ENCODE measurements around the gene DNAJA2.

The DNAJA2 gene

GRCh38 chr16:46973996-46974324 lies 486 bp upstream of the DNAJA2 start:
- Histone ChIP-seq H3K9ac (ENCODE audit: low read depth, low read length, poor library complexity) (no peak overlapping the region), H3K27ac (replicated peaks; ENCODE audit: low read length) (peak overlapping the region; percentile 98), H3K79me1 (ENCODE audit: low read depth, low read length) (peaks cover 4% of the 10 kb centered on the region), H2AFZ (ENCODE audit: low read length) (peak overlapping the region; percentile 90), H3K4me3 (ENCODE audit: low read length in 2 of 2) (peak overlapping the region; percentile 92 to 96), H2BK15ac (ENCODE audit: low read length) (no peak overlapping the region), H3K18ac (ENCODE audit: low read length) (peak overlapping the region; percentile 98), H3K36me3 (replicated peaks in 1 of 2; ENCODE audit: control insufficient read depth in 2 of 2, insufficient read depth in 2 of 2, low read length in 2 of 2) (peaks cover 7 to 26% of the 10 kb centered on the region in 2 donors), H2BK5ac (ENCODE audit: low read length) (peak overlapping the region; percentile 7), H4K8ac (ENCODE audit: low read depth, low read length) (peak overlapping the region; percentile 92), H3K14ac (ENCODE audit: low read length) (peak overlapping the region; percentile 38), H3K4me2 (ENCODE audit: insufficient read depth, low read length, poor library complexity, severe bottlenecking) (peak overlapping the region; percentile 66), H2BK120ac (ENCODE audit: low read depth, low read length) (no peak overlapping the region), H2BK12ac (ENCODE audit: low read length) (no peak overlapping the region), H3K4me1 (ENCODE audit: control insufficient read depth in 2 of 2, insufficient read depth in 1 of 2, low read depth in 1 of 2, low read length in 2 of 2) (peaks cover 7 to 23% of the 10 kb centered on the region in 2 donors), H3K4ac (ENCODE audit: low read length) (no peak overlapping the region), H4K91ac (ENCODE audit: low read depth, low read length, poor library complexity) (no peak overlapping the region), H2AK5ac (ENCODE audit: low read depth, low read length) (no peak overlapping the region), H3K27me3 (ENCODE audit: control insufficient read depth in 3 of 3, insufficient read depth in 3 of 3, low read depth in 1 of 3, low read length in 3 of 3) (no peaks in the 10 kb centered on the region), H3K9me3 (replicated peaks in 1 of 2; ENCODE audit: control insufficient read depth in 2 of 2, insufficient read depth in 1 of 2, low read depth in 1 of 2, low read length in 2 of 2) (no peaks in the 10 kb centered on the region), H3K23ac (ENCODE audit: low read depth, low read length, poor library complexity) (peak overlapping the region; percentile 98)
- WGBS, 2 donors (ENCODE audit: extremely low coverage in 2 of 2, insufficient read length in 2 of 2, insufficient replicate concordance in 1 of 2) = no CpG with 5 or more reads among the region's 14 CpGs
- DNase-seq (ENCODE audit: low spot score) = no peak

- peak overlapping the region; percentile 85 for H3K27ac ChIP-seq (replicated peaks; ENCODE audit: low read length)
- H3K4me1 ChIP-seq (ENCODE audit: control insufficient read depth in 2 of 2, insufficient read depth in 1 of 2, low read depth in 1 of 2, low read length in 2 of 2) = peaks cover 7 to 23% of the 10 kb centered on the region in 2 donors
- H2BK5ac ChIP-seq (ENCODE audit: low read length) = peak overlapping the region; percentile 7
- H2BK15ac ChIP-seq (ENCODE audit: low read length) = no peak overlapping the region
- H3K18ac ChIP-seq (ENCODE audit: low read length) = peak overlapping the region; percentile 80
- no peak overlapping the region for H2BK120ac ChIP-seq (ENCODE audit: low read depth, low read length)
- H3K79me1 ChIP-seq (ENCODE audit: low read depth, low read length) = peaks cover 4% of the 10 kb centered on the region
- H4K91ac ChIP-seq (ENCODE audit: low read depth, low read length, poor library complexity) = no peak overlapping the region
- H3K14ac ChIP-seq (ENCODE audit: low read length) = no peak overlapping the region
- peak overlapping the region; percentile 63 for H3K4me2 ChIP-seq (ENCODE audit: insufficient read depth, low read length, poor library complexity, severe bottlenecking)
- no peak overlapping the region for H4K8ac ChIP-seq (ENCODE audit: low read depth, low read length)
- WGBS, 2 donors (ENCODE audit: extremely low coverage in 2 of 2, insufficient read length in 2 of 2, insufficient replicate concordance in 1 of 2) = no CpG with 5 or more reads among the region's 48 CpGs
- H3K4me3 ChIP-seq (ENCODE audit: low read length in 2 of 2) = peak overlapping the region; percentile 96 to 97
- H3K27me3 ChIP-seq (ENCODE audit: control insufficient read depth in 3 of 3, insufficient read depth in 3 of 3, low read depth in 1 of 3, low read length in 3 of 3) = no peaks in the 10 kb centered on the region
- H3K36me3 ChIP-seq (replicated peaks in 1 of 2; ENCODE audit: control insufficient read depth in 2 of 2, insufficient read depth in 2 of 2, low read length in 2 of 2) = peaks cover 15 to 40% of the 10 kb centered on the region in 2 donors
- H2AK5ac ChIP-seq (ENCODE audit: low read depth, low read length) = peak overlapping the region; percentile 74
- peak overlapping the region; percentile 97 for H3K9ac ChIP-seq (ENCODE audit: low read depth, low read length, poor library complexity)
- H2AFZ ChIP-seq (ENCODE audit: low read length) = peak overlapping the region; percentile 90
- H3K4ac ChIP-seq (ENCODE audit: low read length) = no peak overlapping the region
- H3K9me3 ChIP-seq (replicated peaks in 1 of 2; ENCODE audit: control insufficient read depth in 2 of 2, insufficient read depth in 1 of 2, low read depth in 1 of 2, low read length in 2 of 2) = no peaks in the 10 kb centered on the region
- H2BK12ac ChIP-seq (ENCODE audit: low read length) = no peak overlapping the region
- H3K23ac ChIP-seq (ENCODE audit: low read depth, low read length, poor library complexity) = peak overlapping the region; percentile 1
- peak; percentile 26 for DNase-seq (ENCODE audit: low spot score)
These were observed 856 bp downstream of the DNAJA2 start for GRCh38 chr16:46972429-46973206.

- no peak overlapping the region for H3K9ac ChIP-seq (ENCODE audit: low read depth, low read length, poor library complexity)
- no peak overlapping the region for H2BK15ac ChIP-seq (ENCODE audit: low read length)
- no peak overlapping the region for H2BK5ac ChIP-seq (ENCODE audit: low read length)
- H3K27me3 ChIP-seq (ENCODE audit: control insufficient read depth in 3 of 3, insufficient read depth in 3 of 3, low read depth in 1 of 3, low read length in 3 of 3) = no peaks in the 10 kb centered on the region
- DNase-seq (ENCODE audit: low spot score) = no peak
- no peak overlapping the region for H3K4ac ChIP-seq (ENCODE audit: low read length)
- no peak overlapping the region for H3K4me3 ChIP-seq (ENCODE audit: low read length in 2 of 2)
- peaks cover 7 to 23% of the 10 kb centered on the region in 2 donors for H3K4me1 ChIP-seq (ENCODE audit: control insufficient read depth in 2 of 2, insufficient read depth in 1 of 2, low read depth in 1 of 2, low read length in 2 of 2)
- H4K91ac ChIP-seq (ENCODE audit: low read depth, low read length, poor library complexity) = no peak overlapping the region
- no peak overlapping the region for H3K23ac ChIP-seq (ENCODE audit: low read depth, low read length, poor library complexity)
- peaks cover 4% of the 10 kb centered on the region for H3K79me1 ChIP-seq (ENCODE audit: low read depth, low read length)
- no CpG with 5 or more reads among the region's 7 CpGs for WGBS, 2 donors (ENCODE audit: extremely low coverage in 2 of 2, insufficient read length in 2 of 2, insufficient replicate concordance in 1 of 2)
- H2BK12ac ChIP-seq (ENCODE audit: low read length) = no peak overlapping the region
- no peak overlapping the region for H2BK120ac ChIP-seq (ENCODE audit: low read depth, low read length)
- no peaks in the 10 kb centered on the region for H3K9me3 ChIP-seq (replicated peaks in 1 of 2; ENCODE audit: control insufficient read depth in 2 of 2, insufficient read depth in 1 of 2, low read depth in 1 of 2, low read length in 2 of 2)
- H4K8ac ChIP-seq (ENCODE audit: low read depth, low read length) = no peak overlapping the region
- H2AK5ac ChIP-seq (ENCODE audit: low read depth, low read length) = no peak overlapping the region
- no peak overlapping the region for H3K14ac ChIP-seq (ENCODE audit: low read length)
- no peak overlapping the region for H3K4me2 ChIP-seq (ENCODE audit: insufficient read depth, low read length, poor library complexity, severe bottlenecking)
- no peak overlapping the region for H3K27ac ChIP-seq (replicated peaks; ENCODE audit: low read length)
- no peak overlapping the region for H3K18ac ChIP-seq (ENCODE audit: low read length)
- H2AFZ ChIP-seq (ENCODE audit: low read length) = no peak overlapping the region
- peaks cover 21 to 53% of the 10 kb centered on the region in 2 donors for H3K36me3 ChIP-seq (replicated peaks in 1 of 2; ENCODE audit: control insufficient read depth in 2 of 2, insufficient read depth in 2 of 2, low read length in 2 of 2)
These were observed 2.2 kb downstream of the DNAJA2 start for GRCh38 chr16:46971271-46971670.

GRCh38 chr16:46970089-46970488 lies 3.4 kb downstream of the DNAJA2 start:
- H3K23ac ChIP-seq (ENCODE audit: low read depth, low read length, poor library complexity) = no peak overlapping the region
- H3K27ac ChIP-seq (replicated peaks; ENCODE audit: low read length) = no peak overlapping the region
- H2BK5ac ChIP-seq (ENCODE audit: low read length) = no peak overlapping the region
- peaks cover 7 to 23% of the 10 kb centered on the region in 2 donors for H3K4me1 ChIP-seq (ENCODE audit: control insufficient read depth in 2 of 2, insufficient read depth in 1 of 2, low read depth in 1 of 2, low read length in 2 of 2)
- no peak overlapping the region for H2AK5ac ChIP-seq (ENCODE audit: low read depth, low read length)
- no peaks in the 10 kb centered on the region for H3K9me3 ChIP-seq (replicated peaks in 1 of 2; ENCODE audit: control insufficient read depth in 2 of 2, insufficient read depth in 1 of 2, low read depth in 1 of 2, low read length in 2 of 2)
- no peak overlapping the region for H3K4me2 ChIP-seq (ENCODE audit: insufficient read depth, low read length, poor library complexity, severe bottlenecking)
- no peak overlapping the region for H2BK12ac ChIP-seq (ENCODE audit: low read length)
- no peak overlapping the region for H3K4ac ChIP-seq (ENCODE audit: low read length)
- no CpG with 5 or more reads among the region's 2 CpGs for WGBS, 2 donors (ENCODE audit: extremely low coverage in 2 of 2, insufficient read length in 2 of 2, insufficient replicate concordance in 1 of 2)
- peaks cover 4% of the 10 kb centered on the region for H3K79me1 ChIP-seq (ENCODE audit: low read depth, low read length)
- H3K18ac ChIP-seq (ENCODE audit: low read length) = no peak overlapping the region
- DNase-seq (ENCODE audit: low spot score) = no peak
- peaks cover 24 to 65% of the 10 kb centered on the region in 2 donors for H3K36me3 ChIP-seq (replicated peaks in 1 of 2; ENCODE audit: control insufficient read depth in 2 of 2, insufficient read depth in 2 of 2, low read length in 2 of 2)
- H3K4me3 ChIP-seq (ENCODE audit: low read length in 2 of 2) = no peak overlapping the region
- no peak overlapping the region for H4K91ac ChIP-seq (ENCODE audit: low read depth, low read length, poor library complexity)
- H3K27me3 ChIP-seq (ENCODE audit: control insufficient read depth in 3 of 3, insufficient read depth in 3 of 3, low read depth in 1 of 3, low read length in 3 of 3) = no peaks in the 10 kb centered on the region
- H3K9ac ChIP-seq (ENCODE audit: low read depth, low read length, poor library complexity) = no peak overlapping the region
- no peak overlapping the region for H2BK15ac ChIP-seq (ENCODE audit: low read length)
- no peak overlapping the region for H3K14ac ChIP-seq (ENCODE audit: low read length)
- H2AFZ ChIP-seq (ENCODE audit: low read length) = no peak overlapping the region
- H2BK120ac ChIP-seq (ENCODE audit: low read depth, low read length) = no peak overlapping the region
- H4K8ac ChIP-seq (ENCODE audit: low read depth, low read length) = no peak overlapping the region
